ENCODE results near the gene TCEAL9. TPM values are rescaled to one million over a fixed set of nuclear protein-coding genes. Genes with fewer than 3 reads are reported as not detected.

The TCEAL9 gene
- polyA plus RNA-seq, 1 donor (not counting 4 experiments of a cell fraction or from before 2014, with no cell fraction given): 104 TPM

GRCh38 chrX:103369479-103369878 is 13.2 kb downstream of the TCEAL9 start:
- H4K20me1 ChIP-seq (ENCODE audit: control insufficient read depth, extremely low read depth, insufficient read depth, low read length): no peaks in the 10 kb centered on the region
- no peaks in the 10 kb centered on the region for H3K9me3 ChIP-seq (ENCODE audit: control insufficient read depth, low read depth, low read length)
- no peaks in the 10 kb centered on the region for H3K9me1 ChIP-seq (ENCODE audit: control insufficient read depth, extremely low read depth, insufficient read depth, low read length)
- peaks cover 15% of the 10 kb centered on the region for H3K4me1 ChIP-seq (ENCODE audit: control insufficient read depth, extremely low read depth, insufficient read depth, low read length)
- no peaks in the 10 kb centered on the region for H3K79me2 ChIP-seq (ENCODE audit: control insufficient read depth, insufficient read depth, low read length)
- no peak overlapping the region for H3K9ac ChIP-seq (ENCODE audit: control insufficient read depth, extremely low read depth, insufficient read depth, low read length)
- H3K27me3 ChIP-seq (ENCODE audit: control insufficient read depth, extremely low read depth, insufficient read depth, low read length): no peaks in the 10 kb centered on the region
- no peak overlapping the region for H3K4me2 ChIP-seq (ENCODE audit: control insufficient read depth, extremely low read depth, insufficient read depth, low read depth, low read length)
- H3K36me3 ChIP-seq (ENCODE audit: control insufficient read depth in 2 of 2, extremely low read depth in 1 of 2, insufficient read depth in 2 of 2, low read length in 2 of 2): no peaks in the 10 kb centered on the region
- TF ChIP-seq EZH2 (IDR thresholded peaks at IDR 0.05; ENCODE audit: low read length) (no peak), CTCF (optimal IDR thresholded peaks at IDR 0.05 in 1 of 3, IDR thresholded peaks at IDR 0.05 in 1 of 3, conservative IDR thresholded peaks at IDR 0.05 in 1 of 3; ENCODE audit: extremely low read depth in 1 of 3, insufficient read depth in 2 of 3, low read length in 3 of 3) (no peak)
- FAIRE-seq (no peak), DNase-seq (ENCODE audit: low read depth, low spot score) (no peak)
- H3K4me3 ChIP-seq (ENCODE audit: control insufficient read depth in 2 of 3, extremely low read depth in 1 of 3, insufficient read depth in 2 of 3, low read depth in 1 of 3, low read length in 3 of 3): no peak overlapping the region
- H3K27ac ChIP-seq (ENCODE audit: control insufficient read depth, insufficient read depth, low read length): no peak overlapping the region
- dilution Hi-C loops (cut with MboI; ENCODE audit: extremely low pct_ligation_motif_present, low sequenced_read_pairs): no loop called here
- no peak overlapping the region for H2AFZ ChIP-seq (ENCODE audit: control insufficient read depth, low read length)

- TF ChIP-seq EZH2 (IDR thresholded peaks at IDR 0.05; ENCODE audit: low read length) (no peak), CTCF (optimal IDR thresholded peaks at IDR 0.05 in 1 of 3, IDR thresholded peaks at IDR 0.05 in 1 of 3, conservative IDR thresholded peaks at IDR 0.05 in 1 of 3; ENCODE audit: extremely low read depth in 1 of 3, insufficient read depth in 2 of 3, low read length in 3 of 3) (no peak)
- Histone ChIP-seq H3K27ac (ENCODE audit: control insufficient read depth, insufficient read depth, low read length) (no peak overlapping the region), H3K9me1 (ENCODE audit: control insufficient read depth, extremely low read depth, insufficient read depth, low read length) (no peaks in the 10 kb centered on the region), H3K4me1 (ENCODE audit: control insufficient read depth, extremely low read depth, insufficient read depth, low read length) (peaks cover 6% of the 10 kb centered on the region), H3K9ac (ENCODE audit: control insufficient read depth, extremely low read depth, insufficient read depth, low read length) (no peak overlapping the region), H4K20me1 (ENCODE audit: control insufficient read depth, extremely low read depth, insufficient read depth, low read length) (no peaks in the 10 kb centered on the region), H3K4me2 (ENCODE audit: control insufficient read depth, extremely low read depth, insufficient read depth, low read depth, low read length) (no peak overlapping the region), H3K27me3 (ENCODE audit: control insufficient read depth, extremely low read depth, insufficient read depth, low read length) (no peaks in the 10 kb centered on the region), H3K36me3 (ENCODE audit: control insufficient read depth in 2 of 2, extremely low read depth in 1 of 2, insufficient read depth in 2 of 2, low read length in 2 of 2) (no peaks in the 10 kb centered on the region), H3K9me3 (ENCODE audit: control insufficient read depth, low read depth, low read length) (no peaks in the 10 kb centered on the region), H3K4me3 (ENCODE audit: control insufficient read depth in 2 of 3, extremely low read depth in 1 of 3, insufficient read depth in 2 of 3, low read depth in 1 of 3, low read length in 3 of 3) (no peak overlapping the region), H2AFZ (ENCODE audit: control insufficient read depth, low read length) (no peak overlapping the region), H3K79me2 (ENCODE audit: control insufficient read depth, insufficient read depth, low read length) (no peaks in the 10 kb centered on the region)
- DNase-seq (ENCODE audit: low read depth, low spot score) (no peak), FAIRE-seq (no peak)
- dilution Hi-C loops (cut with MboI; ENCODE audit: extremely low pct_ligation_motif_present, low sequenced_read_pairs): no loop called here
Observed at GRCh38 chrX:103372886-103373285, 16.6 kb downstream of the TCEAL9 start.
